HepG2 (cell line): ENCODE data around the gene ITGB2. TPM values are rescaled to one million over a fixed set of nuclear protein-coding genes. Genes with fewer than 3 reads are reported as not detected.

Experiments used
- ATAC-seq: fragments of 200-7000 bp; cut with Tn5 transposase; 3 replicates; pipeline ENCODE4 v1.9.1; 2020; ENCODE audit warnings: mild to moderate bottlenecking, moderate library complexity
- BruUV-seq: library from RNA; stranded (reverse); fragments of 400-500 nt; replicated peaks from 2 replicates; lab custom pipeline; 2021; lab: Mats Ljungman, UMichigan
- CTCF ChIA-PET: fragments of 300-600 bp; formaldehyde crosslinking; extraction: SDS; loops from one replicate; lab custom pipeline; 2021; ENCODE audit warnings: low total read pairs, inconsistent platforms, low intra/inter-chr PET ratio; lab: Yijun Ruan, JAX
- POLR2A ChIA-PET: fragments of 350-600 bp; sonication (Branson Sonifier 250); formaldehyde crosslinking; loops from one replicate; lab custom pipeline; 2020; ENCODE audit warnings: antibody characterized with exemption, inconsistent platforms; lab: Yijun Ruan, JAX
- DNase-seq: peaks from one replicate; pipeline ENCODE4 v3.0.0-alpha.2; 2015; ENCODE audit warnings: low spot score
- FAIRE-seq: peaks from 3 replicates; lab custom pipeline; 2011; peaks lifted over from hg19 to GRCh38; lab: Jason Lieb, UNC
- H2AFZ ChIP-seq: one replicate; pipeline ENCODE4 v1.6.1; 2011; ENCODE audit warnings: low read length, inconsistent platforms
- H3K27ac ChIP-seq: fragments of 300-600 bp; 3 replicates; pipeline ENCODE4 v1.8.0; 2011; ENCODE audit warnings: mixed run types, mild to moderate bottlenecking, mixed read lengths, low read length, inconsistent platforms; ENCODE audit not compliant: insufficient read depth; ENCODE audit errors: extremely low read length
- H3K27me3 ChIP-seq, 2 experiments: fragments of 200-600 bp in 1 of 2; 2 replicates in 1 of 2; 3 replicates in 1 of 2; pipeline versions ENCODE4 v1.6.0 to v1.8.0; 2011; ENCODE audit warnings: low read length in 2 of 2, mild to moderate bottlenecking in 2 of 2, moderate library complexity in 2 of 2, inconsistent platforms in 1 of 2; ENCODE audit not compliant: insufficient read depth in 2 of 2, control insufficient read depth in 1 of 2
- H3K36me3 ChIP-seq, 2 experiments: fragments of 200-600 bp in 1 of 2; replicated peaks in 1 of 2; 2 replicates in 1 of 2; 3 replicates in 1 of 2; pipeline versions ENCODE4 v1.5.1 to v1.8.0; 2011; ENCODE audit warnings: low read length in 2 of 2, inconsistent platforms in 1 of 2; ENCODE audit not compliant: insufficient read depth in 2 of 2, control insufficient read depth in 1 of 2
- H3K4me1 ChIP-seq: 2 replicates; pipeline ENCODE4 v1.5.1; 2012; ENCODE audit warnings: low read length, inconsistent platforms; ENCODE audit not compliant: insufficient read depth
- H3K4me2 ChIP-seq: 2 replicates; pipeline ENCODE4 v1.6.0; 2011; ENCODE audit warnings: low read depth, low read length, inconsistent platforms
- H3K4me3 ChIP-seq, 3 experiments: fragments of 200-600 bp in 1 of 3; sonication (generic), shearing (Covaris generic) in 1 of 3; replicated peaks in 1 of 3; 2 replicates each; pipeline ENCODE4 v1.5.1; 2011 to 2016; ENCODE audit warnings: low read length in 3 of 3, inconsistent platforms in 2 of 3, low read depth in 2 of 3, mild to moderate bottlenecking in 2 of 3, control low read depth in 1 of 3, mixed read lengths in 1 of 3; ENCODE audit not compliant: insufficient read depth in 1 of 3
- H3K79me2 ChIP-seq: one replicate; pipeline ENCODE4 v1.6.1; 2011; ENCODE audit warnings: low read length, inconsistent platforms; ENCODE audit not compliant: insufficient read depth
- H3K9ac ChIP-seq: 2 replicates; pipeline ENCODE4 v1.6.0; 2011; ENCODE audit warnings: mild to moderate bottlenecking, low read depth, low read length, inconsistent platforms; ENCODE audit not compliant: insufficient read depth
- H3K9me3 ChIP-seq: 2 replicates; pipeline ENCODE4 v1.5.1; 2012; ENCODE audit warnings: mild to moderate bottlenecking, low read length
- H4K20me1 ChIP-seq: 2 replicates; pipeline ENCODE4 v1.6.0; 2011; ENCODE audit warnings: inconsistent platforms, mild to moderate bottlenecking, low read length, moderate library complexity; ENCODE audit not compliant: insufficient read depth
- CBX5 ChIP-seq: sonication (generic); formaldehyde crosslinking; IDR thresholded peaks from 2 replicates; pipeline ENCODE4 v1.4.0; 2020; ENCODE audit warnings: missing genetic modification reagents, borderline replicate concordance
- MTF2 ChIP-seq: sonication (generic); formaldehyde crosslinking; IDR thresholded peaks from 2 replicates; pipeline ENCODE4 v1.5.0; 2020; ENCODE audit warnings: missing genetic modification reagents, borderline replicate concordance
- ZFP82 ChIP-seq: sonication (generic); formaldehyde crosslinking; IDR thresholded peaks from 2 replicates; pipeline ENCODE4 v1.5.1; 2020; ENCODE audit warnings: mild to moderate bottlenecking, missing genetic modification reagents, borderline replicate concordance
- ZKSCAN8 ChIP-seq: IDR thresholded peaks from 2 replicates; pipeline ENCODE4 v1.6.1; 2016; ENCODE audit warnings: borderline replicate concordance, missing genetic modification reagents, missing compliant biosample characterization
- ZNF891 ChIP-seq: sonication (generic); formaldehyde crosslinking; IDR thresholded peaks from 2 replicates; pipeline ENCODE4 v1.5.0; 2020; ENCODE audit warnings: mild to moderate bottlenecking, missing genetic modification reagents
- WGBS: methylation state at CpG from one replicate; pipeline ENCODE4 v1.1.6; 2017; ENCODE audit warnings: low lambda C conversion rate; 5-methylcytosine and 5-hydroxymethylcytosine counted together
- in situ Hi-C: cut with HindIII; loops from 2 replicates; pipeline ENCODE4 v1.10.0; 2017; ENCODE audit warnings: low pct_unique_long_range_greater_than_20kb; ENCODE audit not compliant: extremely low pct_ligation_motif_present
- intact Hi-C: fragments of 100-400 bp; cut with micrococcal nuclease; formaldehyde crosslinking; loops from one replicate; pipeline ENCODE4 v1.10.0; 2022; ENCODE audit not compliant: unreplicated experiment
- polyA plus RNA-seq, 8 experiments: library from polyadenylated mRNA; depleted of rRNA in 3 of 8; stranded (reverse) in 7 of 8; unstranded in 1 of 8; fragments of >200 nt; fragmentation: Illumina TruSeq in 4 of 8; extraction: Trizol in 4 of 8; gene quantifications; 2 replicates each; pipeline versions ENCODE4 v1.2.1 to v1.2.3, GENCODE V29; 2011 to 2016; ENCODE audit warnings: low read depth in 4 of 8, missing spikeins in 1 of 8, mixed read lengths in 1 of 8; ENCODE audit not compliant: insufficient read depth in 1 of 8
- total RNA-seq, 5 experiments: library from RNA; depleted of rRNA; stranded (reverse); fragments of >200 nt; fragmentation: Illumina TruSeq; extraction: Trizol; gene quantifications; 2 replicates each; pipeline ENCODE4 v1.2.3, GENCODE V29; 2016; ENCODE audit warnings: low read depth in 1 of 5
- TF ChIP-seq, protein P1 (sequence below): IDR thresholded peaks from 2 replicates; pipeline ENCODE4 v1.6.1; 2016; ENCODE audit warnings: low read depth

ITGB2 gene
- total and polyA plus RNA-seq, 2 of the 13 experiments (the other 11 are each of a cell fraction or from before 2014, with no cell fraction given), result 4.2 to 18.0 TPM

GRCh38 chr21:44919111-44919912, 1.4 kb downstream of the ITGB2 start:
- TF ChIP-seq ZFP82 (CRISPR knock-in tag) (no peak), ZNF891 (CRISPR knock-in tag) (no peak), MTF2 (CRISPR knock-in tag) (no peak), CBX5 (no peak), ZKSCAN8 (no peak)
- TF ChIP-seq, protein P1, sequence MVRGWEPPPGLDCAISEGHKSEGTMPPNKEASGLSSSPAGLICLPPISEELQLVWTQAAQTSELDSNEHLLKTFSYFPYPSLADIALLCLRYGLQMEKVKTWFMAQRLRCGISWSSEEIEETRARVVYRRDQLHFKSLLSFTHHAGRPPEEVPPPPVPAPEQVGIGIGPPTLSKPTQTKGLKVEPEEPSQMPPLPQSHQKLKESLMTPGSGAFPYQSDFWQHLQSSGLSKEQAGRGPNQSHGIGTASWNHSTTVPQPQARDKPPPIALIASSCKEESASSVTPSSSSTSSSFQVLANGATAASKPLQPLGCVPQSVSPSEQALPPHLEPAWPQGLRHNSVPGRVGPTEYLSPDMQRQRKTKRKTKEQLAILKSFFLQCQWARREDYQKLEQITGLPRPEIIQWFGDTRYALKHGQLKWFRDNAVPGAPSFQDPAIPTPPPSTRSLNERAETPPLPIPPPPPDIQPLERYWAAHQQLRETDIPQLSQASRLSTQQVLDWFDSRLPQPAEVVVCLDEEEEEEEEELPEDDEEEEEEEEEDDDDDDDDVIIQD, result no peak

More at GRCh38 chr21:44919111-44919912, 1.4 kb downstream of the ITGB2 start:
- H3K4me3 ChIP-seq, result no peak overlapping the region; a peak in 1 of 6 replicates
- no peaks in the 10 kb centered on the region for H4K20me1 ChIP-seq
- peaks cover 3 to 5% of the 10 kb centered on the region in 2 experiments; a peak in 3 of 5 replicates for H3K27me3 ChIP-seq
- peaks cover 63% of the 10 kb centered on the region for H3K4me1 ChIP-seq
- H3K9me3 ChIP-seq, result no peaks in the 10 kb centered on the region
- DNase-seq, result no peak
- ChIA-PET CTCF (no interaction called here), POLR2A (interaction anchor here (1.9 kb wide), 1 partner anchor 12 kb away, joined by 6 read pairs; no protein-coding TSS in a partner anchor)
- FAIRE-seq, result no peak
- H3K9ac ChIP-seq, result no peak overlapping the region
- no peak overlapping the region for H3K4me2 ChIP-seq
- no TSS peak for BruUV-seq
- no peak for ATAC-seq
- WGBS, result 54% methylated on average over 15 of the region's 26 CpGs
- H3K79me2 ChIP-seq, result no peaks in the 10 kb centered on the region
- H2AFZ ChIP-seq, result no peak overlapping the region
- intact Hi-C loops (loop anchor here (10.0 kb wide), 1 partner anchor 75 kb away; no protein-coding TSS in a partner anchor), in situ Hi-C loops (no loop called here)
- no peaks in the 10 kb centered on the region for H3K36me3 ChIP-seq
- H3K27ac ChIP-seq, result no peak overlapping the region
